Panc1 (cell line): Measurements from ENCODE around the gene ELANE.

Experiments used
- TF ChIP-seq, protein P1 (sequence below): fragments of 450-650 bp; IDR thresholded peaks from 2 replicates; pipeline ENCODE4 v1.5.1; 2017; ENCODE audit warnings: mild to moderate bottlenecking
- TF ChIP-seq, protein P2 (sequence below), 2 experiments: IDR thresholded peaks; 2 replicates each; pipeline ENCODE4 v1.6.1; 2011 to 2012; ENCODE audit warnings: low read depth in 2 of 2, control low read depth in 1 of 2, low read length in 1 of 2, mild to moderate bottlenecking in 1 of 2, moderate library complexity in 1 of 2; ENCODE audit not compliant: insufficient read depth in 1 of 2

DNA sequence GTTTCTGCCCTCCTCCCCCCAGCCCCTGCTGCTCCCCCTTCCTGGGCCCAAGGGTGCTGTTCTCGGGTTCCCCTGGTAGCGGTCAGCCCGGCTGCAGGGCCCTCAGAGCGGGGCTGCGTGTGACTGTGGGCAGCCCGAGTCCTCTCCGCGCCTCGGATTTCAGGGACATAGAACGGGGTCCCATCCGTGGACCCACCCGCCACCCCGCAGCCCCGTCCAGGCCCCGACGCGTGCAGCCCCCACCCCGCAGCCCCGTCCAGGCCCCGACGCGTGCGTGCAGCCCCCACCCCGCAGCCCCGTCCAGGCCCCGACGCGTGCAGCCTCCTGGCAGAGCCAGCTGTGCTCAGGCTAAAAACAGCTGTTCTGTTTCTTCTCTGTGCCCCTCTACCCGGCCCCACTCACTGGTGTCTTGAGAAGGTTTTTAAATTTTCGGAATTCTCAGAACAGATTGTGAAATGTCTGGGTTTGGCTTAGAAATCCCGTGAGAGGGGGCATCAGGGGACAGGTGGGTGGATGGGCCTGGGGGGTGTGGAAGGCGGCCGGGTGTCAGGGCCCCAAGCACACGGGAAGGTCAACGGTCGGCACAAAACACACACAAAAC, 16.8 kb upstream of the ELANE start:
- TF ChIP-seq, protein P1, sequence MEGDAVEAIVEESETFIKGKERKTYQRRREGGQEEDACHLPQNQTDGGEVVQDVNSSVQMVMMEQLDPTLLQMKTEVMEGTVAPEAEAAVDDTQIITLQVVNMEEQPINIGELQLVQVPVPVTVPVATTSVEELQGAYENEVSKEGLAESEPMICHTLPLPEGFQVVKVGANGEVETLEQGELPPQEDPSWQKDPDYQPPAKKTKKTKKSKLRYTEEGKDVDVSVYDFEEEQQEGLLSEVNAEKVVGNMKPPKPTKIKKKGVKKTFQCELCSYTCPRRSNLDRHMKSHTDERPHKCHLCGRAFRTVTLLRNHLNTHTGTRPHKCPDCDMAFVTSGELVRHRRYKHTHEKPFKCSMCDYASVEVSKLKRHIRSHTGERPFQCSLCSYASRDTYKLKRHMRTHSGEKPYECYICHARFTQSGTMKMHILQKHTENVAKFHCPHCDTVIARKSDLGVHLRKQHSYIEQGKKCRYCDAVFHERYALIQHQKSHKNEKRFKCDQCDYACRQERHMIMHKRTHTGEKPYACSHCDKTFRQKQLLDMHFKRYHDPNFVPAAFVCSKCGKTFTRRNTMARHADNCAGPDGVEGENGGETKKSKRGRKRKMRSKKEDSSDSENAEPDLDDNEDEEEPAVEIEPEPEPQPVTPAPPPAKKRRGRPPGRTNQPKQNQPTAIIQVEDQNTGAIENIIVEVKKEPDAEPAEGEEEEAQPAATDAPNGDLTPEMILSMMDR, result no peak
- TF ChIP-seq, protein P2, sequence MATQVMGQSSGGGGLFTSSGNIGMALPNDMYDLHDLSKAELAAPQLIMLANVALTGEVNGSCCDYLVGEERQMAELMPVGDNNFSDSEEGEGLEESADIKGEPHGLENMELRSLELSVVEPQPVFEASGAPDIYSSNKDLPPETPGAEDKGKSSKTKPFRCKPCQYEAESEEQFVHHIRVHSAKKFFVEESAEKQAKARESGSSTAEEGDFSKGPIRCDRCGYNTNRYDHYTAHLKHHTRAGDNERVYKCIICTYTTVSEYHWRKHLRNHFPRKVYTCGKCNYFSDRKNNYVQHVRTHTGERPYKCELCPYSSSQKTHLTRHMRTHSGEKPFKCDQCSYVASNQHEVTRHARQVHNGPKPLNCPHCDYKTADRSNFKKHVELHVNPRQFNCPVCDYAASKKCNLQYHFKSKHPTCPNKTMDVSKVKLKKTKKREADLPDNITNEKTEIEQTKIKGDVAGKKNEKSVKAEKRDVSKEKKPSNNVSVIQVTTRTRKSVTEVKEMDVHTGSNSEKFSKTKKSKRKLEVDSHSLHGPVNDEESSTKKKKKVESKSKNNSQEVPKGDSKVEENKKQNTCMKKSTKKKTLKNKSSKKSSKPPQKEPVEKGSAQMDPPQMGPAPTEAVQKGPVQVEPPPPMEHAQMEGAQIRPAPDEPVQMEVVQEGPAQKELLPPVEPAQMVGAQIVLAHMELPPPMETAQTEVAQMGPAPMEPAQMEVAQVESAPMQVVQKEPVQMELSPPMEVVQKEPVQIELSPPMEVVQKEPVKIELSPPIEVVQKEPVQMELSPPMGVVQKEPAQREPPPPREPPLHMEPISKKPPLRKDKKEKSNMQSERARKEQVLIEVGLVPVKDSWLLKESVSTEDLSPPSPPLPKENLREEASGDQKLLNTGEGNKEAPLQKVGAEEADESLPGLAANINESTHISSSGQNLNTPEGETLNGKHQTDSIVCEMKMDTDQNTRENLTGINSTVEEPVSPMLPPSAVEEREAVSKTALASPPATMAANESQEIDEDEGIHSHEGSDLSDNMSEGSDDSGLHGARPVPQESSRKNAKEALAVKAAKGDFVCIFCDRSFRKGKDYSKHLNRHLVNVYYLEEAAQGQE (IDR thresholded peaks at IDR 0.05; ENCODE audit: insufficient read depth in 1 of 2, low read depth in 2 of 2, low read length in 1 of 2), result no peak
